Nephron (organoid): Measurements from ENCODE around the gene ASB13.

Experiments
- H3K27ac Mint-ChIP-seq, 3 experiments: 2 replicates each; pipeline ENCODE4 v1.8.0; 2020; ENCODE audit warnings: mixed read lengths in 3 of 3, mild to moderate bottlenecking in 2 of 3, moderate library complexity in 1 of 3
- H3K27me3 Mint-ChIP-seq: 2 replicates; pipeline ENCODE4 v1.8.0; 2021; ENCODE audit warnings: low read depth, mild to moderate bottlenecking, moderate library complexity, mixed read lengths
- H3K36me3 Mint-ChIP-seq: 2 replicates; pipeline ENCODE4 v1.8.0; 2020; ENCODE audit warnings: low read depth, mixed read lengths
- H3K4me1 Mint-ChIP-seq: 2 replicates; pipeline ENCODE4 v1.8.0; 2020; ENCODE audit warnings: mixed read lengths
- H3K4me3 Mint-ChIP-seq, 3 experiments: 2 replicates each; pipeline ENCODE4 v1.8.0; 2020; ENCODE audit warnings: mild to moderate bottlenecking in 3 of 3, mixed read lengths in 3 of 3, moderate library complexity in 2 of 3
- H3K9me3 Mint-ChIP-seq: 2 replicates; pipeline ENCODE4 v1.8.0; 2020; ENCODE audit warnings: mixed read lengths
- TF ChIP-seq, protein P1 (sequence below), 3 experiments: fragments of 200-600 bp; sonication (generic); IDR thresholded peaks; one replicate each; pipeline ENCODE4 v1.5.0; 2021; ENCODE audit warnings: antibody characterized with exemption in 3 of 3; ENCODE audit not compliant: unreplicated experiment in 3 of 3

ASB13 gene

DNA sequence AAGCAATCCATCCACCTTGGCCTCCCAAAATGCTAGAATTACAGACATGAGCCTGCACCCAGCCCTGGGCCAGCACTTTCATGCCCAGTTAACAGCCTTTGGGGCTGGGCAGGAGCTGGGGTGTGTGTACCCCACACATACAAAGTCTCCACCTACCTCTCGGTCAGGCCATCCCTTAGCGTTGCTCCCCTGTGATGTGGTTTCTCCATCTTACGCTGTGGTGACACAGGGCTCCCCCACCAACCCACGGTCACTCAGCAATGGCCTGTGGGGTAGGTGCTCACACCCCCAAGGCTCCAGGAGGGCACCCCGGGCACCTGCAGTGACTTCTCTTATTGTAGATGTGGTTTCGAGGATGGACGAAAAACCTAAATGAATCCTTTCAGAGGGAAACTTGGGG is 58.8 kb downstream of the ASB13 start:
- H3K36me3 Mint-ChIP-seq = no peaks in the 10 kb centered on the region
- peak overlapping the region in 1 of 3 experiments; percentile 31 for H3K27ac Mint-ChIP-seq
- H3K27me3 Mint-ChIP-seq = peaks cover 5% of the 10 kb centered on the region
- no peaks in the 10 kb centered on the region for H3K9me3 Mint-ChIP-seq
- peaks cover 42% of the 10 kb centered on the region for H3K4me1 Mint-ChIP-seq
- no peak overlapping the region for H3K4me3 Mint-ChIP-seq
- TF ChIP-seq, protein P1, sequence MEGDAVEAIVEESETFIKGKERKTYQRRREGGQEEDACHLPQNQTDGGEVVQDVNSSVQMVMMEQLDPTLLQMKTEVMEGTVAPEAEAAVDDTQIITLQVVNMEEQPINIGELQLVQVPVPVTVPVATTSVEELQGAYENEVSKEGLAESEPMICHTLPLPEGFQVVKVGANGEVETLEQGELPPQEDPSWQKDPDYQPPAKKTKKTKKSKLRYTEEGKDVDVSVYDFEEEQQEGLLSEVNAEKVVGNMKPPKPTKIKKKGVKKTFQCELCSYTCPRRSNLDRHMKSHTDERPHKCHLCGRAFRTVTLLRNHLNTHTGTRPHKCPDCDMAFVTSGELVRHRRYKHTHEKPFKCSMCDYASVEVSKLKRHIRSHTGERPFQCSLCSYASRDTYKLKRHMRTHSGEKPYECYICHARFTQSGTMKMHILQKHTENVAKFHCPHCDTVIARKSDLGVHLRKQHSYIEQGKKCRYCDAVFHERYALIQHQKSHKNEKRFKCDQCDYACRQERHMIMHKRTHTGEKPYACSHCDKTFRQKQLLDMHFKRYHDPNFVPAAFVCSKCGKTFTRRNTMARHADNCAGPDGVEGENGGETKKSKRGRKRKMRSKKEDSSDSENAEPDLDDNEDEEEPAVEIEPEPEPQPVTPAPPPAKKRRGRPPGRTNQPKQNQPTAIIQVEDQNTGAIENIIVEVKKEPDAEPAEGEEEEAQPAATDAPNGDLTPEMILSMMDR (IDR thresholded peaks at IDR 0.05; ENCODE audit: unreplicated experiment in 3 of 3) = no peak

DNA sequence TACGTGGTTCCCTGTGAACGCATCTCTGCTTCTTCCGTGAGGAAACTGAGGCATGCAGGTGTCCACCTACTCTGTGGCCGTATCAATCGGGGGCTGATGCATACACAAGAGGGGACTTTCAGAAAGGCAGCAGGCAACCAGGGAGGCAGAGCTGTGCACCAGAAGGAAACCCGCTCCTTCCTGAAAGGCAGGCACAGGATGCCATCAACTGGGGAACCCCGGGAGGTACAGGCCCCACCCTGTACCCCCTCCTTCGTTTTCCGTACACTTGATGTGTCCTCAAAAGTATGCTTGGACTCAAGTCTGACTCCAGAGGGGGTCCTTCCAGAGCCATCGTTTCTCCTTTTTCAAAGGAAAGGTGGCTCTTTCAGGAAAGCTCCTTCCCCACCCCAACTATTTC is 59.5 kb downstream of the ASB13 start:
- no peaks in the 10 kb centered on the region for H3K9me3 Mint-ChIP-seq
- H3K4me3 Mint-ChIP-seq = no peak overlapping the region
- no peaks in the 10 kb centered on the region for H3K36me3 Mint-ChIP-seq
- no peak overlapping the region for H3K27ac Mint-ChIP-seq
- peaks cover 35% of the 10 kb centered on the region for H3K4me1 Mint-ChIP-seq
- peaks cover 5% of the 10 kb centered on the region for H3K27me3 Mint-ChIP-seq
- TF ChIP-seq, protein P1 (IDR thresholded peaks at IDR 0.05; ENCODE audit: unreplicated experiment in 3 of 3) = no peak

DNA sequence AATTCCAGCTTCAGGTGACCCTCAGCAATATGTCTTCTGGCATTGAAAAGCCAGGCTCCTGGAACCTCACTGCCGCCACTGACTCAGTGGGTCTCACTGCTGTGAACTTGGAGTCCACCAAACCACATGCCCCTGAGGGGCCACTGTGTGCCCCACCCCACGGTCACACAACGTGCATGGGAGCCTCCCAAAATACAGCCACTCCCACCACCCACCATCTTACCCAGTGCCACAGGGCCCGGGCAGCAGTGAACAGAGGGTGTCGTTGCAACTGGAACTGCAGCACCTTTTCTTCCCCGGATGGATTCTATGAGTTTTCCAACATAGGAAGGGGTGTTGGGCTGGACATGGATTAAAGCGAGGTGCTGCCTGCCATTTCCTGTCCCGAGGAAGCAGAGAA is 60.1 kb downstream of the ASB13 start:
- Mint-ChIP-seq H3K4me1 (peaks cover 33% of the 10 kb centered on the region), H3K36me3 (no peaks in the 10 kb centered on the region), H3K27ac (no peak overlapping the region), H3K4me3 (no peak overlapping the region), H3K27me3 (peaks cover 5% of the 10 kb centered on the region), H3K9me3 (no peaks in the 10 kb centered on the region)
- TF ChIP-seq, protein P1 (IDR thresholded peaks at IDR 0.05; ENCODE audit: unreplicated experiment in 3 of 3) = no peak

DNA sequence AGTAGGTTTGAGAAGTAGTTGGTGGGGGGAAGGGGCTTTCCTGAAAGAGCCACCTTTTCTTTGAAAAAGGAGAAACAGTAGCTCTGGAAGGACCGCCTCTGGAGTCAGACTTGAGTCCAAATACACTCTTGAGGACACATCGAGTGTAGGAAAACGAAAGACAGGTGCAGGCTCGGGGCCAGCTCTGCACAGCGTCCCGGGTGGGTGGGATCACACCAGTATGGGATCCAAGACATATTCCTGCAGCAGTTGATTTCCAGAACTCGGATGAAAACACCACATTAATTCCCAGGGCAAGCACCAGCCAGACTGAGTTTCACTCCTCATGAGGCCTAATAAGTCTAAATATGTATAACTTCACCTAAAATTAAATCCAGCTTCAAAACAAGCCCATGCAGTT is 61.4 kb downstream of the ASB13 start:
- H3K27me3 Mint-ChIP-seq = peaks cover 5% of the 10 kb centered on the region
- no peaks in the 10 kb centered on the region for H3K9me3 Mint-ChIP-seq
- H3K27ac Mint-ChIP-seq = peak overlapping the region in 2 of 3 experiments; percentile 30 to 61
- TF ChIP-seq, protein P1 (IDR thresholded peaks at IDR 0.05; ENCODE audit: unreplicated experiment in 3 of 3) = no peak
- H3K4me3 Mint-ChIP-seq = no peak overlapping the region
- no peaks in the 10 kb centered on the region for H3K36me3 Mint-ChIP-seq
- H3K4me1 Mint-ChIP-seq = peaks cover 22% of the 10 kb centered on the region

DNA sequence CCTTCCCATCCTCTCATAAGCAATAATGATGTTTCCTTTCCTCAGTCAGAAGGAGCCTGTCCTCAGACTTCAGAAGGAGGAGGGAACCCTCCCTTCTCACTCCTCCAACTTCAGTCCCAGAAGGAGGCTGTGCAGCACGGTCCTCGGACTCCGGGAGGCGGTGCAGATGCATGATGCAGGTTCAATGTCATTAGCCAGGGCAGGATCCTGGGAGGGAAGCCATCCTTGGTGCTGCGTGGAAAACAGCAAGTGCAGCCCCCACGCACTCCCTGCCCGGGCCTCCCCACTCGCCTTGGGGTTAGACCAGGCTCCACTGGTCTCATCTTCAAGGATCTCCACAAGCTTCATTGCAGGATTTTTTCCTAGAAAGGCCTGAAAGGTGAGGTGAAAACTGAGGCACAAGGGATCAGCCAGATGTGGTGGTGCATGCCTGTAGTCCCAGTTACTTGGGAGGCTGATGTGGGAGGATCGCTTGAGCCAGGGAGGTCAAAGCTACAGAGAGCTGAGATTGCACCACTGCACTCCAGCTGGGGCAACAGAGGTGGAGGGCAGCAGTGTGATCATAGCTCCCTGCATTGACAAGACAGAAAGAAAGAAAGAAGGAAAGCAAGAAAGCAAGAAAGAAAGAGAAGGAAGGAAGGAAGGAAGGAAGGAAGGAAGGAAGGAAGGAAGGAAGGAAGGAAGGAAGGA is 62.0 kb downstream of the ASB13 start:
- H3K9me3 Mint-ChIP-seq = no peaks in the 10 kb centered on the region
- peak overlapping the region in 2 of 3 experiments; percentile 30 to 61 for H3K27ac Mint-ChIP-seq
- no peak overlapping the region for H3K4me3 Mint-ChIP-seq
- H3K27me3 Mint-ChIP-seq = peaks cover 3% of the 10 kb centered on the region
- H3K36me3 Mint-ChIP-seq = no peaks in the 10 kb centered on the region
- TF ChIP-seq, protein P1 (IDR thresholded peaks at IDR 0.05; ENCODE audit: unreplicated experiment in 3 of 3) = no peak
- H3K4me1 Mint-ChIP-seq = peaks cover 20% of the 10 kb centered on the region

DNA sequence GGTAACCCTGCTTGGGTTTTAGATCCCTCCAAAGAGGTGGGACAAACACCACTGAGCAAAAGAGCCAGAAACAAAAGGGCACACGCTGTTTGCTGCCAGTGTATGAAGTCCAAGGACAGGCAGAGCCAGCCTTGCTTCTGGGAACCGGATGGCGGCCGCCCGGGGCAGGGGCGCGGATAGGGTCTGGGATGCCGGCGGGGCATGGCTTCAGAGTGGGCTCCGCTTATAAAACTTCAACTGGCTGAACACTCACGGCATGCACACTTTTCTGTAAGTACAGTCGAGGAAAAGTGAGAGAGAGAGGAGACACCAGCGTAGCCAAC is 62.6 kb downstream of the ASB13 start:
- TF ChIP-seq, protein P1 (IDR thresholded peaks at IDR 0.05; ENCODE audit: unreplicated experiment in 3 of 3) = no peak
- H3K9me3 Mint-ChIP-seq = no peaks in the 10 kb centered on the region
- H3K4me1 Mint-ChIP-seq = peaks cover 25% of the 10 kb centered on the region
- no peaks in the 10 kb centered on the region for H3K36me3 Mint-ChIP-seq
- no peak overlapping the region for H3K4me3 Mint-ChIP-seq
- no peaks in the 10 kb centered on the region for H3K27me3 Mint-ChIP-seq
- H3K27ac Mint-ChIP-seq = no peak overlapping the region
